T-cell (primary cell): Measurements from ENCODE around the gene GGN. TPM values are rescaled to one million over a fixed set of nuclear protein-coding genes. Genes with fewer than 3 reads are reported as not detected.
A peak's percentile ranks its signal among the peaks of the same experiment; 100 is the strongest.
"Not testable (repeated sequence)": the region's sequence is repeated elsewhere in the genome, so short reads cannot be mapped to it uniquely, and the experiment has no call there.

Experiments used
- ATAC-seq, 4 experiments: fragments of 200-7000 bp in 3 of 4; fragments of 150-1000 bp in 1 of 4; cut with Tn5 transposase; replicated peaks in 1 of 4; 1 replicate in 3 of 4; 2 replicates in 1 of 4; pipeline ENCODE4 v1.10.0; 2021; ENCODE audit warnings: moderate library complexity in 3 of 4, mild to moderate bottlenecking in 2 of 4, moderate number of reproducible peaks in 1 of 4
- CTCF ChIA-PET, 2 donors: fragments of 300-600 bp; sonication (Branson Sonifier 250); formaldehyde crosslinking; loops; one replicate each; lab custom pipeline; 2022; ENCODE audit warnings: antibody characterized with exemption in 2 of 2; lab: Charles Lee
- POLR2A ChIA-PET, 2 donors: fragments of 300-600 bp; sonication (Branson Sonifier 250); formaldehyde crosslinking; loops; one replicate each; lab custom pipeline; 2022; ENCODE audit warnings: antibody characterized with exemption in 2 of 2; lab: Charles Lee
- DNase-seq, 35 experiments: peaks; one replicate each; pipeline versions ENCODE4 v3.0.0 to v3.0.0-alpha.2; 2013 to 2023
- H3K27ac ChIP-seq: one replicate; pipeline ENCODE4 v1.5.1; 2013; ENCODE audit warnings: low read length
- H3K27me3 ChIP-seq, 2 experiments: replicated peaks in 1 of 2; 1 replicate in 1 of 2; 2 replicates in 1 of 2; pipeline versions ENCODE4 v1.6.1 to v1.7.0; 2013; ENCODE audit warnings: low read length in 1 of 2, mixed read lengths in 1 of 2; ENCODE audit not compliant: control insufficient read depth in 2 of 2, insufficient read depth in 2 of 2; ENCODE audit errors: extremely low read depth in 1 of 2
- H3K36me3 ChIP-seq, 2 donors: 1 replicate in 1 of 2; 2 replicates in 1 of 2; pipeline versions ENCODE4 v1.6.1 to v1.7.0; 2013; ENCODE audit warnings: low read length in 1 of 2; ENCODE audit not compliant: control insufficient read depth in 2 of 2, insufficient read depth in 1 of 2; ENCODE audit errors: extremely low read depth in 1 of 2
- H3K4me1 ChIP-seq, 2 experiments: 1 replicate in 1 of 2; 2 replicates in 1 of 2; pipeline versions ENCODE4 v1.6.1 to v1.7.0; 2013; ENCODE audit warnings: low read length in 2 of 2, mixed read lengths in 1 of 2; ENCODE audit not compliant: insufficient read depth in 2 of 2, control insufficient read depth in 1 of 2; ENCODE audit errors: extremely low read depth in 1 of 2
- H3K4me3 ChIP-seq, 2 donors: 1 replicate in 1 of 2; 2 replicates in 1 of 2; pipeline versions ENCODE4 v1.5.1 to v1.7.0; 2013; ENCODE audit warnings: mild to moderate bottlenecking in 2 of 2, low read length in 1 of 2, moderate library complexity in 1 of 2; ENCODE audit not compliant: control insufficient read depth in 1 of 2; ENCODE audit errors: extremely low read depth in 1 of 2
- H3K9me3 ChIP-seq: 2 replicates; pipeline ENCODE4 v1.7.0; 2013
- H3K27ac Mint-ChIP-seq, 2 donors: one replicate each; pipeline ENCODE4 v1.8.0; 2020 to 2021; ENCODE audit warnings: mild to moderate bottlenecking in 2 of 2, mixed read lengths in 2 of 2
- H3K27me3 Mint-ChIP-seq, 2 donors: one replicate each; pipeline ENCODE4 v1.8.0; 2021 to 2022; ENCODE audit warnings: mixed read lengths in 2 of 2
- H3K36me3 Mint-ChIP-seq: one replicate; pipeline ENCODE4 v1.8.0; 2021; ENCODE audit warnings: mixed read lengths
- H3K4me1 Mint-ChIP-seq, 3 donors: one replicate each; pipeline ENCODE4 v1.8.0; 2020 to 2022; ENCODE audit warnings: mixed read lengths in 3 of 3, mild to moderate bottlenecking in 1 of 3
- H3K4me3 Mint-ChIP-seq, 3 donors: one replicate each; pipeline ENCODE4 v1.8.0; 2020 to 2022; ENCODE audit warnings: mild to moderate bottlenecking in 3 of 3, mixed read lengths in 3 of 3, moderate library complexity in 3 of 3
- H3K9me3 Mint-ChIP-seq, 3 donors: one replicate each; pipeline ENCODE4 v1.8.0; 2020 to 2022; ENCODE audit warnings: mixed read lengths in 3 of 3
- WGBS: methylation state at CpG from one replicate; pipeline ENCODE4 v1.1.5; 2013; ENCODE audit warnings: missing lambda C conversion rate; ENCODE audit not compliant: insufficient coverage; 5-methylcytosine and 5-hydroxymethylcytosine counted together
- total RNA-seq, 35 experiments: library from RNA in 6 of 35; stranded (reverse) in 6 of 35; fragments of 120-200 nt in 1 of 35; gene quantifications; one replicate each; pipeline versions ENCODE4 v1.2.1 to v1.2.4 and lab custom pipeline; 2013 to 2026

GGN gene
- total RNA-seq, 5 donors from 2014 or later (not counting 1 experiment from before 2014, with no cell fraction given): 0.18 to 0.60 (median 0.31) TPM; not detected in 1

DNA sequence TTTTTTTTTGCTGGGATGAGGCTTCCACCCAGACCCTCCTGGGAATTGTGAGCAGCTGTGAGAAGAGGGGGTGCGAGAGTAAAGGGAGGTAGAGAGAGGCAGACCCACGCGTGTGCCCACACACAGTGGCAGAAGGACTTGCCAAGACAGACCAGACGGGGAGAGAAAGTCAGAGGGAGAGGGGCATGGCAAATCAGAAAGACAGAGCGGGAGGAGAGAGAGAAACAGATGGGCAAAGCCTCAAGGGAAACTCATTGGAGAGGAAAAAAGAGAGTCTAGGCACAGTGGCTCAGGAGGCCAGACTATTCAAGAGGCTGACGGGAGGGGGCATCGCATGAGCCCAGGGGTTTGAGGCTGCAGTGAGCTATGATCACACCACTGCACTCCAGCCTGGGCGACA, 35.2 kb downstream of the GGN start:
- no peaks in the 10 kb centered on the region for H3K9me3 Mint-ChIP-seq
- no peaks in the 10 kb centered on the region for H3K36me3 ChIP-seq
- H3K27me3 ChIP-seq: peaks cover 0 to 9% of the 10 kb centered on the region in 2 experiments
- DNase-seq (no peak), ATAC-seq (no peak)
- CTCF ChIA-PET: no interaction called here
- no peaks in the 10 kb centered on the region for H3K4me1 ChIP-seq
- no peak overlapping the region for H3K4me3 Mint-ChIP-seq
- H3K27me3 Mint-ChIP-seq: no peaks in the 10 kb centered on the region
- H3K36me3 Mint-ChIP-seq: no peaks in the 10 kb centered on the region
- no peak overlapping the region for H3K27ac ChIP-seq
- H3K4me3 ChIP-seq: no peak overlapping the region
- H3K9me3 ChIP-seq: no peaks in the 10 kb centered on the region
- H3K4me1 Mint-ChIP-seq: no peaks in the 10 kb centered on the region
- POLR2A ChIA-PET: no interaction called here
- WGBS: 96% methylated on average over 3 of the region's 8 CpGs
- H3K27ac Mint-ChIP-seq: no peak overlapping the region

DNA sequence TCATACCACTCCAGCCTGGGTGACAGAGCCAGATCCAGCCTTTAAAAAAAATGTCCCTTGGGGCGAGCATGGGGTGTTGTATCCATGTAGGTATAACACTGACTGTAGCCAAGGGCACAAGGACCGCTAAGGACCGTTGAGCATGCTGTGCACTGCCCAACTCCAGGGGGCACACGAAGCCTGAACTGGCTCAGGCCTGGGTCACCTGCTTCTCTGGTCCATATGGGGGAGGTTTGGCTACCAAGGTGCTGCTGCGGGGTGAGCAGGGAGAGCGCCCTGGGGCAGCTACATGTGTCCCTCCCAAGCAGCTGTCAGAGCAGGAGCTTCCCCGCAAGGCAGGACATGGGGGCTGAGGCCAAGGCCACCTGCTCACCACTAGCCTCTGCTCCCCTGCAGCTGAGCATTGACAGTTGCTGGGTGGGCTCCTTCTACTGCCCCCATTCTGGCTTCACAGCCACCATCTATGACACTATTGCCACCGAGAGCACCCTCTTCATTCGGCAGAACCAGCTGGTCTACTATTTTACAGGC, 35.9 kb downstream of the GGN start:
- no peak overlapping the region for H3K27ac ChIP-seq
- no peak for ATAC-seq

DNA sequence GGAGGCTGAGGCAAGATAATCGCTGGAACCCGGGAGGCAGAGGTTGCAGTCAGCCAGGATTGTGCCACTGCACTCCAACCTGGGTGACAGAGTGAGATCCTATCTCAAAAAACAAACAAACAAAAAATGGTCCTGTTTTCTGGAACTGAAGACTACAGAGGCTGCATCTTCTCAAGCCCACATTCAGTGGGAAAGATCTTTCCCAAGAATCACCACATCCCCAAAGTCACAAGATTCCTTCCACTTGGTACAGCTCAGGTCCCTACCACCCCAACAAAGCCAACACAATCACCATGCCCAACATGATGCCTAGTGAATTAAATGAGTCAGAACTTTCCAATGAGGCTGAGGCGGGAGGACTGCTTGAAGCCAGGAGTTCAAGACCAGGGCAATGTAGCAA, 37.0 kb downstream of the GGN start:
- H3K4me3 ChIP-seq: no peak overlapping the region
- DNase-seq: no peak
- H3K27ac Mint-ChIP-seq: no peak overlapping the region
- peaks cover 0 to 3% (median 0%) of the 10 kb centered on the region in 3 donors for H3K4me1 Mint-ChIP-seq
- no peak overlapping the region for H3K4me3 Mint-ChIP-seq
- no peaks in the 10 kb centered on the region for H3K9me3 Mint-ChIP-seq
- H3K27ac ChIP-seq: no peak overlapping the region
- ChIA-PET CTCF (no interaction called here), POLR2A (no interaction called here)
- H3K36me3 ChIP-seq: no peaks in the 10 kb centered on the region
- no peaks in the 10 kb centered on the region for H3K4me1 ChIP-seq
- H3K9me3 ChIP-seq: no peaks in the 10 kb centered on the region
- WGBS: 88% methylated on average over 2 of the region's 3 CpGs
- H3K27me3 Mint-ChIP-seq: no peaks in the 10 kb centered on the region
- H3K36me3 Mint-ChIP-seq: peaks cover 6% of the 10 kb centered on the region
- ATAC-seq: no peak
- H3K27me3 ChIP-seq: peaks cover 0 to 2% of the 10 kb centered on the region in 2 experiments

More for the DNA sequence above, 35.9 kb downstream of the GGN start:
- Histone ChIP-seq H3K36me3 (no peaks in the 10 kb centered on the region), H3K4me3 (no peak overlapping the region), H3K4me1 (no peaks in the 10 kb centered on the region), H3K9me3 (no peaks in the 10 kb centered on the region), H3K27me3 (peaks cover 0 to 8% of the 10 kb centered on the region in 2 experiments)
- no peaks in the 10 kb centered on the region for H3K27me3 Mint-ChIP-seq
- no peaks in the 10 kb centered on the region for H3K4me1 Mint-ChIP-seq
- no peaks in the 10 kb centered on the region for H3K9me3 Mint-ChIP-seq
- whole genome bisulfite sequencing: 72% methylated on average over 7 of the region's 9 CpGs
- H3K27ac Mint-ChIP-seq: no peak overlapping the region
- ChIA-PET POLR2A (no interaction called here), CTCF (no interaction called here)
- no peak for DNase-seq
- no peaks in the 10 kb centered on the region for H3K36me3 Mint-ChIP-seq
- H3K4me3 Mint-ChIP-seq: no peak overlapping the region

DNA sequence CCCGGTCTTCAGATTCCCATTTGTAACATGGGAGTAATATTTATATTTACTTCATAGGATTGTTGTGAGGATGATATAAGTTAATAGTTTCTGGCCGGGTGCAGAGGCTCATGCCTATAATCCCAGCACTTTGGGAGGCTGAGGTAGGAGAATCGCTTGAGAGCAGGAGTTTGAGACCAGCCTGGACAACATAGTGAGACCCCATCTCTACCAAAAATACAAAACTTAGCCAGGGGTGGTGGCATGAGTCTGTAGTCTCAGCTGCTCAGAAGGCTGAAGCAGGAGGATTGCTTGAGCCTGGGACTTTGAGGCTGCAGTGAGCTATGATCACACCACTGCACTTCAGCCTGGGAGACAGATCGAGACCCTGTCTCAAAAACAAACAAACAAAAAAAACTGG, 41.0 kb downstream of the GGN start:
- Mint-ChIP-seq H3K27ac (no peak overlapping the region), H3K4me1 (peaks cover 0 to 5% (median 2%) of the 10 kb centered on the region in 3 donors), H3K9me3 (no peaks in the 10 kb centered on the region), H3K36me3 (peaks cover 8% of the 10 kb centered on the region), H3K4me3 (no peak overlapping the region), H3K27me3 (no peaks in the 10 kb centered on the region)
- 60% methylated on average over 1 of the region's 4 CpGs for WGBS
- Histone ChIP-seq H3K4me1 (no peaks in the 10 kb centered on the region), H3K9me3 (no peaks in the 10 kb centered on the region), H3K27ac (no peak overlapping the region), H3K36me3 (no peaks in the 10 kb centered on the region), H3K27me3 (no peaks in the 10 kb centered on the region), H3K4me3 (no peak overlapping the region)
- CTCF ChIA-PET: no interaction called here
- DNase-seq: no peak
- ATAC-seq: no peak
- POLR2A ChIA-PET: no interaction called here

DNA sequence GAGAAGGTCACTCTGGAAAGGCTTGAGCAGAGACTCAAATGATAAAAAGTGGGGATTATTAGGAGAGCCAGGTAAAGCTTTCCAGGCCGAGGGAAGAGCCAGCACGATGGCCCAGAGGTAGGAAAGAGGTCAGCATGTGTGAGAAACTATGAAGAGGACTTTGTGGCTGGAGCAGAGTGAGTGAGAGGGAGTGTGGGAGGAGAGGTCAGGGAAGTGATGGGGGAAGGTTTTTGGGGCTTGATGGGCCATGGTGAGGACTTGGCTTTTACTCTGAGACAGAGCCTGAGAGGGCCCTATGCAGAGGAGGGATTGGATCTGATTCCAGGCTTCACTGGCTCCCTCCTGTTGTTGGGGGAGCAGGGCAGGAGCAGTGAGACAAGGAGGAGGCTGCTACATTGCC, 46.9 kb downstream of the GGN start:
- Histone ChIP-seq H3K27ac (no peak overlapping the region), H3K4me3 (no peak overlapping the region), H3K27me3 (no peaks in the 10 kb centered on the region), H3K9me3 (no peaks in the 10 kb centered on the region), H3K36me3 (peaks cover 0 to 3% of the 10 kb centered on the region in 2 donors), H3K4me1 (peaks cover 4 to 13% of the 10 kb centered on the region in 2 experiments)
- WGBS: 93% methylated on average over 2 of the region's 2 CpGs
- ATAC-seq (no peak), DNase-seq (no peak)
- Mint-ChIP-seq H3K4me1 (peaks cover 13 to 18% (median 16%) of the 10 kb centered on the region in 3 donors), H3K9me3 (no peaks in the 10 kb centered on the region), H3K36me3 (peaks cover 9% of the 10 kb centered on the region), H3K27ac (no peak overlapping the region), H3K4me3 (no peak overlapping the region), H3K27me3 (no peaks in the 10 kb centered on the region)
- POLR2A ChIA-PET: no interaction called here
- CTCF ChIA-PET: no interaction called here

DNA sequence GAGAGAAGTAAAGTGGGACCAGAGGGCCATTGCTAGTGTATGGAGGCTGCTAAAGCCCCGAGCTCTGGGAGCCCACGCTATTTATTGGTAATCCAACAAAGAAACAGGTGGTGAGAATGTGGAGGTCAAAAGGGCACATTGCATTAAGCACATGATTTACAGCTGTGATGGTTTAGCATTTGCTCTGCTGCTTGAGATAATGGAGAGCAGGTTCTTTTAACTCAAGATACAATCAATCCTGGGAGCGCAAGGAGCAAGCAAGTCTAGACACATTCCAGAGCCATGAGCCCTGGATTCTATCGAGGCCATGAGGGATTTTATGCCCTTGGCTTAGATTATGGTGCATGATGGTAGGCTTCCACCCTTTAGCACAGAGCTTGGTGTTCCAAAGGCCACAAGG, 48.8 kb downstream of the GGN start:
- H3K9me3 ChIP-seq, H3K36me3 Mint-ChIP-seq, H3K9me3 Mint-ChIP-seq, DNase-seq, ATAC-seq, POLR2A ChIA-PET, H3K27me3 Mint-ChIP-seq, H3K27me3 ChIP-seq, H3K4me3 ChIP-seq, H3K27ac Mint-ChIP-seq, H3K36me3 ChIP-seq, H3K27ac ChIP-seq: not testable (repeated sequence)
- peaks cover 13 to 17% (median 16%) of the 10 kb centered on the region in 3 donors for H3K4me1 Mint-ChIP-seq
- WGBS: no CpG with 5 or more reads among the region's 4 CpGs
- H3K4me1 ChIP-seq: peaks cover 4 to 19% of the 10 kb centered on the region in 2 experiments
- H3K4me3 Mint-ChIP-seq: peak overlapping the region in 2 of 3 donors; percentile 19 to 41
- CTCF ChIA-PET: interaction anchor here in 1 of 2 donors (0.6 kb wide), 1 partner anchor 434 kb away, joined by 3 read pairs; no protein-coding TSS in a partner anchor
